Esophagus muscularis mucosa (tissue), 4 donors: ENCODE data around the gene ZNF784. TPM values are rescaled to one million over a fixed set of nuclear protein-coding genes. Genes with fewer than 3 reads are reported as not detected.

ENCODE experiments used
- DNase-seq: peaks from one replicate; pipeline ENCODE4 v3.0.0-alpha.2; 2017; ENCODE audit errors: extremely low spot score
- H3K27ac ChIP-seq, 4 donors: fragments of 200-600 bp; sonication (generic); replicated peaks in 1 of 4; 1 replicate in 3 of 4; 2 replicates in 1 of 4; pipeline ENCODE4 v1.5.1; 2016 to 2019; ENCODE audit warnings: mild to moderate bottlenecking in 1 of 4
- H3K27me3 ChIP-seq, 4 donors: fragments of 200-600 bp; sonication (generic); one replicate each; pipeline versions ENCODE4 v1.5.1 to v1.6.0; 2016 to 2019
- H3K36me3 ChIP-seq, 4 donors: fragments of 200-600 bp; sonication (generic); one replicate each; pipeline ENCODE4 v1.5.1; 2016 to 2019
- H3K4me1 ChIP-seq, 4 donors: fragments of 200-600 bp; sonication (generic); one replicate each; pipeline ENCODE4 v1.5.1; 2016 to 2019
- H3K4me3 ChIP-seq, 4 donors: fragments of 200-600 bp; sonication (generic); 1 replicate in 2 of 4; 2 replicates in 2 of 4; pipeline ENCODE4 v1.5.1; 2016 to 2019; ENCODE audit warnings: mild to moderate bottlenecking in 4 of 4, moderate library complexity in 1 of 4
- H3K9me3 ChIP-seq, 4 donors: fragments of 200-600 bp; sonication (generic); 1 replicate in 3 of 4; 2 replicates in 1 of 4; pipeline ENCODE4 v1.5.1; 2016 to 2019
- CTCF ChIP-seq, 3 experiments: fragments of 200-600 bp in 2 of 3; fragments of 450-650 bp in 1 of 3; sonication (generic) in 2 of 3; IDR thresholded peaks; one replicate each; pipeline ENCODE4 v1.5.1; 2017 to 2019; ENCODE audit warnings: antibody characterized with exemption in 3 of 3, mild to moderate bottlenecking in 2 of 3, moderate library complexity in 1 of 3
- EP300 ChIP-seq: sonication (generic); formaldehyde crosslinking; IDR thresholded peaks from one replicate; pipeline ENCODE4 v1.6.1; 2017; ENCODE audit warnings: antibody characterized with exemption
- POLR2A ChIP-seq: fragments of 450-650 bp; IDR thresholded peaks from one replicate; pipeline ENCODE4 v1.6.1; 2017; ENCODE audit warnings: antibody characterized with exemption, moderate library complexity, mild to moderate bottlenecking, low read depth
- POLR2AphosphoS5 ChIP-seq, 2 donors: sonication (generic); formaldehyde crosslinking; IDR thresholded peaks; one replicate each; pipeline ENCODE4 v1.6.1; 2017; ENCODE audit warnings: antibody characterized with exemption in 2 of 2
- WGBS: methylation state at CpG from one replicate; pipeline ENCODE4 v1.1.5; 2018; 5-methylcytosine and 5-hydroxymethylcytosine counted together
- intact Hi-C: fragments of 100-400 bp; cut with DNase I; formaldehyde crosslinking; loops from one replicate; pipeline ENCODE4 v1.15.1; 2023
- total RNA-seq, 4 donors: library from RNA; depleted of rRNA; stranded (reverse); fragments of >200 nt; gene quantifications; one replicate each; pipeline versions ENCODE4 v1.1.0 to v1.2.1, GENCODE V29; 2016

ZNF784 gene
- total RNA-seq, 4 donors from 2014 or later = 2.5 to 6.3 (median 4.0) TPM

DNA sequence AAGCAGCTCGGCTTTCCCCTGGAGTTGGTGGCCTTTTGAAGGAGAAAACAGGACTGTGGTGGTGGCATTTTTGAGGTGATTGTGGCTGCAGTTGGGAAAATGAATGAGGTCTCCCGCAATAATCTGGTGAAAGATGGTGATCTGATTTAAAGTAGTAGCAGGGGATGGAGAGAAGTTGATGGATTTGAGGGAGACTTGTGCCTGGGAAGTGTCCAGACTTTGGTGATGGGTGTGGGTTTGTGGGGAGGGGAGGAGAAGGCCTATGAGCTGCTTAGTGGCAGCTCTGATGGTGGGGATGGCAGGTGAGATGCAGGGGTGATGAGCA, 46.6 kb upstream of the ZNF784 start:
- H3K4me1 ChIP-seq = peaks cover 12 to 55% (median 27%) of the 10 kb centered on the region in 4 donors
- no peak for TF ChIP-seq POLR2A
- no peak for TF ChIP-seq EP300
- no peak for TF ChIP-seq POLR2AphosphoS5 (IDR thresholded peaks at IDR 0.05)
- no peak for TF ChIP-seq CTCF (IDR thresholded peaks at IDR 0.05)
- H3K9me3 ChIP-seq = no peaks in the 10 kb centered on the region
- H3K27me3 ChIP-seq = no peaks in the 10 kb centered on the region
- no peak overlapping the region for H3K4me3 ChIP-seq
- DNase-seq = no peak
- intact Hi-C loops = no loop called here
- H3K27ac ChIP-seq = no peak overlapping the region
- H3K36me3 ChIP-seq = peaks cover 47 to 80% (median 72%) of the 10 kb centered on the region in 4 donors
- WGBS = 66% methylated on average over 2 of the region's 2 CpGs

- intact Hi-C loops = no loop called here
- DNase-seq = no peak
- H3K4me3 ChIP-seq = no peak overlapping the region
- WGBS = 75% methylated on average over 17 of the region's 23 CpGs
- no peaks in the 10 kb centered on the region for H3K27me3 ChIP-seq
- no peaks in the 10 kb centered on the region for H3K9me3 ChIP-seq
- H3K36me3 ChIP-seq = peaks cover 52 to 85% (median 78%) of the 10 kb centered on the region in 4 donors
- TF ChIP-seq POLR2A (no peak), CTCF (IDR thresholded peaks at IDR 0.05) (no peak), POLR2AphosphoS5 (IDR thresholded peaks at IDR 0.05) (no peak), EP300 (no peak)
- H3K4me1 ChIP-seq = peaks cover 7 to 52% (median 23%) of the 10 kb centered on the region in 4 donors
- H3K27ac ChIP-seq = no peak overlapping the region
Observed at GRCh38 chr19:55670280-55671053, 46.1 kb upstream of the ZNF784 start.

GRCh38 chr19:55669418-55670279, 45.3 kb upstream of the ZNF784 start:
- H3K27ac ChIP-seq = no peak overlapping the region
- H3K4me1 ChIP-seq = peaks cover 5 to 51% (median 21%) of the 10 kb centered on the region in 4 donors
- H3K36me3 ChIP-seq = peaks cover 60 to 93% (median 85%) of the 10 kb centered on the region in 4 donors
- no peak overlapping the region for H3K4me3 ChIP-seq
- intact Hi-C loops = no loop called here
- 87% methylated on average over 34 of the region's 43 CpGs for WGBS
- TF ChIP-seq EP300 (no peak), POLR2A (no peak), POLR2AphosphoS5 (IDR thresholded peaks at IDR 0.05) (no peak), CTCF (IDR thresholded peaks at IDR 0.05) (no peak)
- no peaks in the 10 kb centered on the region for H3K9me3 ChIP-seq
- DNase-seq = no peak
- no peaks in the 10 kb centered on the region for H3K27me3 ChIP-seq

DNA sequence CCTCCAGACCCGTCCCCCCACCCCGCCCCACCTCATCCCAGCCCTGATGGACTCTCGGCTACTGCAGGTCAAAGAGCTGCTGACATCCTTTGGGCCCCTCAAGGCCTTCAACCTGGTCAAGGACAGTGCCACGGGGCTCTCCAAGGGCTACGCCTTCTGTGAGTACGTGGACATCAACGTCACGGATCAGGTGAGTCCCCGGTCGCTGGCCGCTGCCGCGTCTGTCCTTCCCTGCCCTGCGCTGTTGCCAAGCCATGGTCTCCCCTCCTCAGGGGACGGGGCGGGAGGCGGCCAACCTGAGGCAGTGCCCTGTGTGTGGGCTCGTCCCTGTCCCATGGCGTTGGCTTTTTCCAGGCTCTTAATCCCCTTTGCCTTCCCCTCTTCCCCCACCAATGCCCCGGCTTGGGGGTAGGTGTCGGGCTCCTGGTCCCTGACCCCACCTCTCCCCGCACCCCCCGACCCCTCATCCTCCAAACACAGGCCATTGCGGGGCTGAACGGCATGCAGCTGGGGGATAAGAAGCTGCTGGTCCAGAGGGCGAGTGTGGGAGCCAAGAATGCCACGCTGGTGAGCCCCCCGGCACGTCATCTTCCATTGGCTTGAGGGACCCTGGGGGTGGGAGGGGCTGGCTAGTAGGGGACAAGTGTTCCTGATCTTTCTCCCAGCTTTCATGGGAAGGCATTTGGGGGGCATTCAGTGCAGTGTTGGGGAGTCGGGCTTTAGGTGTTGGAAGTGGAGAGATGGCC, 44.4 kb upstream of the ZNF784 start:
- DNase-seq = no peak
- no peaks in the 10 kb centered on the region for H3K9me3 ChIP-seq
- H3K27ac ChIP-seq = no peak overlapping the region
- peaks cover 69 to 96% (median 87%) of the 10 kb centered on the region in 4 donors for H3K36me3 ChIP-seq
- WGBS = 86% methylated on average over 29 of the region's 30 CpGs
- H3K4me3 ChIP-seq = no peak overlapping the region
- peaks cover 0 to 42% (median 15%) of the 10 kb centered on the region in 4 donors for H3K4me1 ChIP-seq
- H3K27me3 ChIP-seq = no peaks in the 10 kb centered on the region
- no peak for TF ChIP-seq CTCF (IDR thresholded peaks at IDR 0.05)
- no peak for TF ChIP-seq EP300
- no peak for TF ChIP-seq POLR2A
- no peak for TF ChIP-seq POLR2AphosphoS5 (IDR thresholded peaks at IDR 0.05)
- intact Hi-C loops = no loop called here
